Right lung (tissue), 5 donors: ENCODE results near the gene EFCAB13. TPM values are rescaled to one million over a fixed set of nuclear protein-coding genes. Genes with fewer than 3 reads are reported as not detected.
"Not testable (repeated sequence)": the region's sequence is repeated elsewhere in the genome, so short reads cannot be mapped to it uniquely, and the experiment has no call there.

Source experiments
- DNase-seq, 2 donors: peaks; one replicate each; pipeline ENCODE4 v3.0.0-alpha.2; 2013
- polyA plus RNA-seq, 5 donors: library from polyadenylated mRNA; unstranded; fragments of 120-200 nt; gene quantifications; one replicate each; pipeline versions ENCODE4 v1.2.1 to v1.2.3, GENCODE V29; 2013; ENCODE audit warnings: inconsistent platforms in 1 of 5, low replicate concordance in 1 of 5; ENCODE audit not compliant: insufficient read length in 5 of 5, insufficient read depth in 1 of 5

EFCAB13 gene
- polyA plus RNA-seq, 5 donors, result 8.6 to 12.7 (median 10.2) TPM

DNA sequence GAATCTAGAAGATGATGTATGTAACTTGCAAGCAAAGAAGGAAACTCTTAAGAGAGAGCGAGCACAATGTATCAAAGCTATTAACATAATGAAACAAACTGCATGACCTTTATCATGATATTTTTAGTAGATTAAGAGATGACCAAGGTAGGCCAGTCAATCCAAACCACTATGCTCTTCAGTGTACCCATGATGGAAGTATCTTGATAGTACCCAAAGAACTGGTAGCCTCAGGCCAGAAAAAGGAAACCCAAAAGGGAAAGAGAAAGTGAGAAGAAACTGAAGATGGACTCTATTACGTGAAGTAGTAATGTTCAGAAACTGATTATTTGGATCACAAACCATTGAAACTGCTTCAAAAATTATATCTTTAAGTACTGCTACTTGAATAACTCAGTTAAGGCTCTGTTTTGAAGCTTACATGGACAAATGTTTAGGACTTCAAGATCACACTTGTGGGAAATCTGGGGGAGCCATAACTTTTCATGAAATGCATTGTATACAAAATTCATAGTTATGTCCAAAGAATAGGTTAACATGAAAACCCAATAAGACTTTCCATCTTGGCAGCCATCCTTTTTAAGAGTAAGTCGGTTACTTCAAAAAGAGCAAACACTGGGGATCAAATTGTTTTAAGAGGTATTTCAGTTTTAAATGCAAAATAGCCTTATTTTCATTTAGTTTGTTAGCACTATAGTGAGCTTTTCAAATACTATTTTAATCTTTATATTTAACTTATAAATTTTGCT, 102.3 kb downstream of the EFCAB13 start:
- DNase-seq, result not testable (repeated sequence)

GRCh38 chr17:47427985-47428384, 104.2 kb downstream of the EFCAB13 start:
- DNase-seq, result no peak

GRCh38 chr17:47432240-47432639, 108.5 kb downstream of the EFCAB13 start:
- DNase-seq, result not testable (repeated sequence)

GRCh38 chr17:47465165-47465564, 141.4 kb downstream of the EFCAB13 start:
- DNase-seq, result no peak

DNA sequence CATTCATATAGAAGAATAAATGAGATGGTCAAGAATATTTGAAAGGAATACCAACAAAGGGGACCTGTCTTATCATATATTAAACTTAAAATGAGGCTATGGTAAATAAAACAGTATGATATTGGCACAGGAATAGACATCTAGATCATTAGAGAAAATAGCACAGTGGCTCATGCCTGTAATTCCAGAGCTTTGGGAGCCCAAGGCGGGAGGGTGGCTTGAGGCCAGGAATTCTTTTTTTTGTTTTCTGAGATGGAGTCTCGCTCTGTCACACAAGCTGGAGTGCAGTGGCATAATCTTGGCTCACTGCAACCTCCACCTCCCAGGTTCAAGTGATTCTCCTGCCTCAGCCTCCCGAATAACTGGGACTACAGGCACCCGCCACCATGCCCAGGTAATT, 143.2 kb downstream of the EFCAB13 start:
- DNase-seq, result not testable (repeated sequence)

- DNase-seq, result no peak
Measured at GRCh38 chr17:47470836-47471235, 147.1 kb downstream of the EFCAB13 start.

- not testable (repeated sequence) for DNase-seq
Measured at GRCh38 chr17:47472073-47472472, 148.3 kb downstream of the EFCAB13 start.

Other genes with a start within 250 kb of the EFCAB13 start
- 10 to 100 TPM; 40.4 to 72.7 (median 61.9) TPM for gene CDC27, start 134.7 kb upstream of the EFCAB13 start, polyA plus RNA-seq
- 10 to 100 TPM in 2 of 5 donors, 1 to 10 TPM in 3; 2.2 to 86.3 (median 4.8) TPM for gene MYL4, start 114.6 kb upstream of the EFCAB13 start, polyA plus RNA-seq
- gene ITGB3, start 70.1 kb upstream of the EFCAB13 start, polyA plus RNA-seq, result 10 to 100 TPM in 3 of 5 donors, 1 to 10 TPM in 2; 7.6 to 11.9 (median 10.2) TPM
- gene NPEPPS, start 207.2 kb downstream of the EFCAB13 start, polyA plus RNA-seq, result 100 to 1,000 TPM; 122 to 226 (median 172) TPM